Colonic mucosa (tissue), 4 donors: ENCODE measurements around the gene AGO1. TPM values are rescaled to one million over a fixed set of nuclear protein-coding genes. Genes with fewer than 3 reads are reported as not detected.

Experiments
- DNase-seq: peaks from one replicate; pipeline ENCODE4 v3.0.0-alpha.2; 2020
- H3K27ac ChIP-seq: fragments of 200-600 bp; one replicate; pipeline ENCODE4 v1.8.0; 2021
- H3K27me3 ChIP-seq: fragments of 200-600 bp; one replicate; pipeline ENCODE4 v1.8.0; 2021
- H3K36me3 ChIP-seq: fragments of 200-600 bp; one replicate; pipeline ENCODE4 v1.8.0; 2021
- H3K4me1 ChIP-seq: fragments of 200-600 bp; one replicate; pipeline ENCODE4 v1.8.0; 2021; ENCODE audit warnings: mild to moderate bottlenecking
- H3K4me3 ChIP-seq: fragments of 200-600 bp; one replicate; pipeline ENCODE4 v1.8.0; 2021
- H3K9ac ChIP-seq, 2 donors: one replicate each; pipeline ENCODE4 v1.7.0; 2013; ENCODE audit warnings: control low read depth in 2 of 2, low read depth in 2 of 2, low read length in 2 of 2
- H3K9me3 ChIP-seq: fragments of 200-600 bp; one replicate; pipeline ENCODE4 v1.8.0; 2021
- CTCF ChIP-seq: fragments of 200-600 bp; IDR thresholded peaks from one replicate; pipeline ENCODE4 v1.8.0; 2022; ENCODE audit warnings: antibody characterized with exemption, mild to moderate bottlenecking
- intact Hi-C: fragments of 100-400 bp; cut with DNase I; formaldehyde crosslinking; loops from one replicate; pipeline ENCODE4 v1.14.1; 2022
- total RNA-seq, 2 donors: library from RNA; stranded (reverse); fragmentation: NEBNext Ultra II Directional in 1 of 2; extraction: Animal tissue kit (Norgen Biotek cat#: 25700) in 1 of 2; gene quantifications; one replicate each; pipeline ENCODE4 v1.2.1, GENCODE V29; 2021
- donor health status: healthy.
- donor health status: DM: no; HTN: no; CAD: no.
- donor health status: DM: no; HTN: no; CAD: no.

Gene AGO1
- total RNA-seq, 2 donors from 2014 or later = 24.2 to 27.7 TPM

GRCh38 chr1:35930593-35931445 is 47.8 kb downstream of the AGO1 start, which contains the start of gene AGO3:
Gene AGO3 (plus strand): TSS chr1:35931105. CDS start chr1:35931427, 322 bp downstream.
- TF ChIP-seq CTCF = no peak
- peak; percentile 84 for DNase-seq
- peak within 1 kb of the TSS; percentile 89 for H3K4me3 ChIP-seq
- intact Hi-C loops = loop anchor here (10.0 kb wide), 1 partner anchor 154 kb away; the partner anchor contains the start of genes ADPRS and TEKT2
- H3K9me3 ChIP-seq = no peaks in the 10 kb centered on the region
- H3K27ac ChIP-seq = peak within 1 kb of the TSS; percentile 96
- no peaks in the 10 kb centered on the region for H3K27me3 ChIP-seq
- H3K9ac ChIP-seq = peak within 1 kb of the TSS; percentile 87 to 94
- H3K36me3 ChIP-seq = no peaks in the 10 kb centered on the region
- peaks cover 4% of the 10 kb centered on the region for H3K4me1 ChIP-seq

DNA sequence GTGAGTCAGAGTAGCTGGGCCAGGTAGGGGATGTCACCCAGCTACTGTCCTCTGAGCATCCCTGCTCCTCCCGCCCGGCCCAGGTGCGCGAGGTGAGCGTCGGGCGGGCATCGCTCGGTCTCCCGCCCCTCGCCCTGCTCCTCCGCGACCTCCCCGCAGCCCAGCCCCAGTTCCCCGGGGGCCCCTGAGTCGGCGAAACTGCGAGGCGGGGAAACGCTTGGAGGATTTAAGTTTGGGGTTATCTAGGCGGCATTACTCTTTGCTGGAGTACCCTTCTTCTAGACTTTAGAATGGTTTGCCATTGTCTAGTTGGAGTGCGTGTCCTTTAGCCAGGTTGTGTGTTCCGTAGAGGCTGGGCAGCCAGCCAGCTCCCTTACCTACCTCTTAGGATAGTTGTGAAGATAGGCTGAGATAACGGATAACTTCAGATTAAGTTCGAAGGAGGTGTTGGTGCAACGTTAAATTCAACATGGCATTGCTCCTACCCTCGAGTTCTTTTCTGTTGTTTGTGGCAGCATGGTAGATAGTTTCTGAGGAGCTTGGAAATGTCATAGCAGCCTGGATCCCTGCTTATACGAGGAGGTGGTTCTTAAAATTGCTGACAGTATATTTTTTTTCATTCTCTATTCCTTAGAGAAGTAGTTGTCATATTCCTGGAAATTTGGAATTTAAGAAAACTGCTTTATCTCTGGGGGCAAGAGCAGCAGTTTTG is 48.6 kb downstream of the AGO1 start:
- Histone ChIP-seq H3K36me3 (no peaks in the 10 kb centered on the region), H3K4me1 (peaks cover 4% of the 10 kb centered on the region), H3K27ac (peak overlapping the region; percentile 96), H3K27me3 (no peaks in the 10 kb centered on the region), H3K9ac (peak overlapping the region; percentile 87 to 94), H3K4me3 (peak overlapping the region; percentile 89), H3K9me3 (no peaks in the 10 kb centered on the region)
- peak; percentile 38 for DNase-seq
- intact Hi-C loops = loop anchor here (10.0 kb wide), 1 partner anchor 153 kb away; the partner anchor contains the start of genes ADPRS and TEKT2
- TF ChIP-seq CTCF = no peak

DNA sequence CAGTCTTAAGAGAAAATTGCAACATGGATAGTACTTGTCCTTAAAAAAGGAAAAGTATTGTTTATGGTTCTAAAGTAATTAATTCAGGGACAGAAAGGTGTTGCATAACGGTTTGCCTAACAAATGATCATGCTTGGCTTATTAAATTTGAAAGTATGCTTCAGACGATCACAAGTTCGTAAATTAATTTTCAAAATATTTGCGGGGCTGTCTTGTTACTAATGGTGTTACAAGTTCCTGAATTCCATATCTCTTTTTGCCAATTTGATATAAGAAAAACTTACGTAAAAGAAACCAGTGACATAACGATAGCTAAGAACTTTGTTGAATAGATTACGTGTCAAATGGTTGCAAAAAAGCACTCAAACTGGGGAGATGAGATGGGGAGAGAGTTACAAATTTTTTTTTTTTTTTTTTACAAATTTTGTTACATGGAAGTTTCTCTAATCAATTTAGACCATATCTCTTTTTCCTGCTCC is 49.2 kb downstream of the AGO1 start:
- Histone ChIP-seq H3K4me1 (peaks cover 4% of the 10 kb centered on the region), H3K9me3 (no peaks in the 10 kb centered on the region), H3K27ac (no peak overlapping the region), H3K27me3 (no peaks in the 10 kb centered on the region), H3K9ac (peak overlapping the region in 1 of 2 donors; percentile 87), H3K36me3 (no peaks in the 10 kb centered on the region), H3K4me3 (peak overlapping the region; percentile 89)
- no peak for DNase-seq
- intact Hi-C loops = loop anchor here (10.0 kb wide), 1 partner anchor 153 kb away; the partner anchor contains the start of genes ADPRS and TEKT2
- TF ChIP-seq CTCF = no peak

GRCh38 chr1:35932941-35933340 is 49.9 kb downstream of the AGO1 start:
- H3K36me3 ChIP-seq = no peaks in the 10 kb centered on the region
- intact Hi-C loops = loop anchor here (10.0 kb wide), 1 partner anchor 152 kb away; the partner anchor contains the start of genes ADPRS and TEKT2
- no peak for TF ChIP-seq CTCF
- H3K4me3 ChIP-seq = no peak overlapping the region
- H3K9ac ChIP-seq = no peak overlapping the region
- peaks cover 4% of the 10 kb centered on the region for H3K4me1 ChIP-seq
- no peaks in the 10 kb centered on the region for H3K27me3 ChIP-seq
- no peak overlapping the region for H3K27ac ChIP-seq
- H3K9me3 ChIP-seq = no peaks in the 10 kb centered on the region
- DNase-seq = no peak
